ENCODE measurements around the gene BLZF1. TPM values are rescaled to one million over a fixed set of nuclear protein-coding genes. Genes with fewer than 3 reads are reported as not detected.

BLZF1 gene
- total RNA-seq, 1 donor from 2014 or later, result 46.7 TPM

Other genes starting within 250 kb of the BLZF1 start
- gene NME7, start 398 bp upstream of the BLZF1 start, total RNA-seq (ENCODE audit: insufficient read depth, low replicate concordance), result 29.6 TPM
- 1.2 TPM for gene CCDC181, start 59.3 kb downstream of the BLZF1 start, total RNA-seq (ENCODE audit: insufficient read depth, low replicate concordance)
- gene SLC19A2, start 117.7 kb downstream of the BLZF1 start, total RNA-seq (ENCODE audit: insufficient read depth, low replicate concordance), result 19.5 TPM
- 2.9 TPM for gene F5, start 218.3 kb downstream of the BLZF1 start, total RNA-seq (ENCODE audit: insufficient read depth, low replicate concordance)

Measured in umbilical cord (tissue), 1 donor.